A673 (cell line): Measurements from ENCODE around the gene NDUFAF2.

Experiments
- CTCF ChIP-seq: fragments of 300-800, 200-600 bp; sonication (generic); conservative IDR thresholded peaks from 2 replicates; pipeline ENCODE4 v1.5.1; 2017; ENCODE audit warnings: low read depth, mild to moderate bottlenecking, antibody characterized with exemption, low read length, moderate library complexity, mixed read lengths
- EZH2 ChIP-seq: fragments of 200-600 bp; sonication (generic); IDR thresholded peaks from 2 replicates; pipeline ENCODE4 v1.6.1; 2017; ENCODE audit warnings: borderline replicate concordance, low read depth, mild to moderate bottlenecking, mixed read lengths, antibody characterized with exemption, low read length; ENCODE audit not compliant: poor library complexity, severe bottlenecking

DNA sequence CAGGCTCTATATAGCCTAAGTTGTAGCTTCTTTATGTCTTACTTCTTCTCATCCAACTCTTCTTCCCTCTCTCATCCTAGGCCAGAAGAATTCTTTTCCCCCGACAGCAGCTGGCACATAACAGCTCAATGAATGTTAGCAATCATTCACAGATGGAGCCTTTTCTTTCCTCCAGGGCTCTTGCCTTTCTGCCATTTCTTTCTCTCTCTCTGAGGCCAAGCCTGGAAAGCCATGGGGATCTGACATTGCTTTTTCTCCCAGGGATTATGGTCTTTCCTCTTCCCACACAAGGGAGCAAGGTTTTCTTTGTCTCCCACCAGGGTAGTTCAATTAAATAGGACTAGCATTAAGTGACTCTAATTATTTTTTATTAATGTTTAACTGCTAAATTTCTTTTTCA lies 196.8 kb downstream of the NDUFAF2 start:
- TF ChIP-seq CTCF (no peak), EZH2 (no peak)
